Keratinocyte (primary cell): ENCODE data around the gene UBE2F. TPM values are rescaled to one million over a fixed set of nuclear protein-coding genes. Genes with fewer than 3 reads are reported as not detected.
"Not testable (repeated sequence)": the region's sequence is repeated elsewhere in the genome, so short reads cannot be mapped to it uniquely, and the experiment has no call there.

Source experiments
- DNase-seq: peaks from one replicate; pipeline ENCODE4 v3.0.0-alpha.2; 2011; ENCODE audit warnings: low read depth, missing footprints, low spot score
- FAIRE-seq: peaks from 2 replicates; lab custom pipeline; 2011; peaks lifted over from hg19 to GRCh38; lab: Jason Lieb, UNC
- H2AFZ ChIP-seq: 2 replicates; pipeline ENCODE4 v1.6.0; 2012; ENCODE audit warnings: low read length, control low read depth, inconsistent platforms; ENCODE audit not compliant: control insufficient read depth
- H3K27ac ChIP-seq: 2 replicates; pipeline ENCODE4 v1.5.1; 2011; ENCODE audit warnings: low read length; ENCODE audit not compliant: control insufficient read depth, insufficient read depth
- H3K27me3 ChIP-seq: 3 replicates; pipeline ENCODE4 v1.6.0; 2011; ENCODE audit warnings: low read length; ENCODE audit not compliant: control insufficient read depth, insufficient read depth; ENCODE audit errors: extremely low read depth
- H3K36me3 ChIP-seq, 2 experiments: 2 replicates in 1 of 2; 3 replicates in 1 of 2; pipeline ENCODE4 v1.5.1; 2011; ENCODE audit warnings: low read length in 2 of 2, mild to moderate bottlenecking in 1 of 2; ENCODE audit not compliant: control insufficient read depth in 2 of 2, insufficient read depth in 2 of 2; ENCODE audit errors: extremely low read depth in 1 of 2
- H3K4me1 ChIP-seq: 3 replicates; pipeline ENCODE4 v1.5.1; 2011; ENCODE audit warnings: low read length; ENCODE audit not compliant: control insufficient read depth, insufficient read depth; ENCODE audit errors: extremely low read depth
- H3K4me2 ChIP-seq: 3 replicates; pipeline ENCODE4 v1.6.0; 2011; ENCODE audit warnings: low read depth, low read length; ENCODE audit not compliant: control insufficient read depth, insufficient read depth; ENCODE audit errors: extremely low read depth
- H3K4me3 ChIP-seq, 3 experiments: fragments of 200-600 bp in 1 of 3; sonication (generic) in 1 of 3; 2 replicates in 2 of 3; 3 replicates in 1 of 3; pipeline ENCODE4 v1.5.1; 2011 to 2016; ENCODE audit warnings: low read length in 3 of 3, mild to moderate bottlenecking in 3 of 3, control low read depth in 2 of 3, inconsistent platforms in 1 of 3, low read depth in 1 of 3, mixed read lengths in 1 of 3, mixed run types in 1 of 3, moderate library complexity in 1 of 3; ENCODE audit not compliant: control insufficient read depth in 2 of 3, insufficient read depth in 2 of 3; ENCODE audit errors: extremely low read depth in 1 of 3
- H3K79me2 ChIP-seq: 2 replicates; pipeline ENCODE4 v1.6.0; 2012; ENCODE audit warnings: low read length; ENCODE audit not compliant: control insufficient read depth, insufficient read depth
- H3K9ac ChIP-seq: 3 replicates; pipeline ENCODE4 v1.6.0; 2011; ENCODE audit warnings: low read length; ENCODE audit not compliant: control insufficient read depth, insufficient read depth; ENCODE audit errors: extremely low read depth
- H3K9me1 ChIP-seq: 3 replicates; pipeline ENCODE4 v1.6.0; 2011; ENCODE audit warnings: low read length; ENCODE audit not compliant: control insufficient read depth, insufficient read depth; ENCODE audit errors: extremely low read depth
- H3K9me3 ChIP-seq: 2 replicates; pipeline ENCODE4 v1.5.1; 2012; ENCODE audit warnings: low read depth, low read length; ENCODE audit not compliant: control insufficient read depth
- H4K20me1 ChIP-seq: 3 replicates; pipeline ENCODE4 v1.6.0; 2011; ENCODE audit warnings: low read length; ENCODE audit not compliant: control insufficient read depth, insufficient read depth; ENCODE audit errors: extremely low read depth
- EZH2 ChIP-seq: IDR thresholded peaks from one replicate; pipeline ENCODE4 v1.6.1; 2012; ENCODE audit warnings: inconsistent platforms, mild to moderate bottlenecking, low read length, moderate library complexity
- dilution Hi-C: fragments of 300-500 bp; cut with MboI; formaldehyde crosslinking; loops from one replicate; pipeline ENCODE4 v1.7.0; 2020; ENCODE audit warnings: low sequenced_read_pairs; ENCODE audit not compliant: extremely low pct_ligation_motif_present
- polyA plus RNA-seq, 5 experiments: library from polyadenylated mRNA; depleted of rRNA in 3 of 5; stranded (reverse) in 3 of 5; stranded (forward) in 1 of 5; unstranded in 1 of 5; fragments of >200 nt; gene quantifications; 1 replicate in 1 of 5; 2 replicates in 3 of 5; 3 replicates in 1 of 5; pipeline versions ENCODE4 v1.2.1 to v1.2.3, GENCODE V29; 2011 to 2012; ENCODE audit warnings: missing spikeins in 2 of 5, low read depth in 1 of 5, low replicate concordance in 1 of 5
- TF ChIP-seq, protein P1 (sequence below), 3 experiments: IDR thresholded peaks in 1 of 3; conservative IDR thresholded peaks in 1 of 3; optimal IDR thresholded peaks in 1 of 3; 2 replicates in 2 of 3; 3 replicates in 1 of 3; pipeline versions ENCODE3 to v1.5.1; 2011; ENCODE audit warnings: low read length in 3 of 3, mild to moderate bottlenecking in 3 of 3, moderate library complexity in 2 of 3, control low read depth in 1 of 3, inconsistent platforms in 1 of 3; ENCODE audit not compliant: insufficient read depth in 2 of 3; ENCODE audit errors: extremely low read depth in 1 of 3

UBE2F gene
- polyA plus RNA-seq, 1 donor (not counting 4 experiments of a cell fraction or from before 2014, with no cell fraction given), result 95.6 TPM

DNA sequence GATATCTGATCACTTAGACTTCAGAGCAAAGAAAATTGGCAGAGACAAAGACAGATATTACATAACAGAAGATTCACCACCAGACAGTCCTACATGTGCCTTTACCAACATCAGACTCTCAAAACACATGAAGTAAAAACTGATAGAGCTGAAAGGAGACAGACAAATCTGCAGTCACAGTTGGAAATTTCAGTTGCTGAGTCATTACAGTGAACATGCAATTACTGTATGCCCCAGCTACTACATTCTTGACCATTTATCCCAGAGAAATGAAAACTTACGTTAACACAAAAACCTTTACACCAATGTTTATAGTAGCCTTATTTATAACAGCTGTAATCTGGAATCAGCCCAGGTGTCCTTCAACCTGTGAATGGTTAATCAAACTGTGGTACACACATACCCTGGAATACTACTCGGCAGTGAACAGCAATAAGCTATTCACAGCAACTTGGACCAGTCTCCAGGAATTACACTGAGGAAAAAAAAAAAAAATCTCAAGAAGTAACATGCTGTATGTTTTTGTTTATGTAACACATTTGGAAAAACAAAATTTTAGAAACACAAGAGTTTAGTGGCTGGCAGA is 86.5 kb downstream of the UBE2F start:
- H3K27ac ChIP-seq, result no peak overlapping the region
- H2AFZ ChIP-seq, result no peak overlapping the region
- no peaks in the 10 kb centered on the region for H3K4me1 ChIP-seq
- H3K9ac ChIP-seq, result no peak overlapping the region
- no peak overlapping the region for H3K4me3 ChIP-seq
- TF ChIP-seq EZH2, result no peak
- TF ChIP-seq, protein P1, sequence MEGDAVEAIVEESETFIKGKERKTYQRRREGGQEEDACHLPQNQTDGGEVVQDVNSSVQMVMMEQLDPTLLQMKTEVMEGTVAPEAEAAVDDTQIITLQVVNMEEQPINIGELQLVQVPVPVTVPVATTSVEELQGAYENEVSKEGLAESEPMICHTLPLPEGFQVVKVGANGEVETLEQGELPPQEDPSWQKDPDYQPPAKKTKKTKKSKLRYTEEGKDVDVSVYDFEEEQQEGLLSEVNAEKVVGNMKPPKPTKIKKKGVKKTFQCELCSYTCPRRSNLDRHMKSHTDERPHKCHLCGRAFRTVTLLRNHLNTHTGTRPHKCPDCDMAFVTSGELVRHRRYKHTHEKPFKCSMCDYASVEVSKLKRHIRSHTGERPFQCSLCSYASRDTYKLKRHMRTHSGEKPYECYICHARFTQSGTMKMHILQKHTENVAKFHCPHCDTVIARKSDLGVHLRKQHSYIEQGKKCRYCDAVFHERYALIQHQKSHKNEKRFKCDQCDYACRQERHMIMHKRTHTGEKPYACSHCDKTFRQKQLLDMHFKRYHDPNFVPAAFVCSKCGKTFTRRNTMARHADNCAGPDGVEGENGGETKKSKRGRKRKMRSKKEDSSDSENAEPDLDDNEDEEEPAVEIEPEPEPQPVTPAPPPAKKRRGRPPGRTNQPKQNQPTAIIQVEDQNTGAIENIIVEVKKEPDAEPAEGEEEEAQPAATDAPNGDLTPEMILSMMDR (optimal IDR thresholded peaks at IDR 0.05 in 1 of 3, IDR thresholded peaks at IDR 0.05 in 1 of 3, conservative IDR thresholded peaks at IDR 0.05 in 1 of 3; ENCODE audit: extremely low read depth in 1 of 3, insufficient read depth in 2 of 3, low read length in 3 of 3), result no peak
- DNase-seq, result no peak
- no peak overlapping the region for H3K4me2 ChIP-seq
- no peak for FAIRE-seq
- no peaks in the 10 kb centered on the region for H3K27me3 ChIP-seq
- no peaks in the 10 kb centered on the region for H3K36me3 ChIP-seq
- dilution Hi-C loops, result no loop called here
- H3K9me3 ChIP-seq, result no peaks in the 10 kb centered on the region
- no peaks in the 10 kb centered on the region for H4K20me1 ChIP-seq
- no peaks in the 10 kb centered on the region for H3K79me2 ChIP-seq
- no peaks in the 10 kb centered on the region for H3K9me1 ChIP-seq

DNA sequence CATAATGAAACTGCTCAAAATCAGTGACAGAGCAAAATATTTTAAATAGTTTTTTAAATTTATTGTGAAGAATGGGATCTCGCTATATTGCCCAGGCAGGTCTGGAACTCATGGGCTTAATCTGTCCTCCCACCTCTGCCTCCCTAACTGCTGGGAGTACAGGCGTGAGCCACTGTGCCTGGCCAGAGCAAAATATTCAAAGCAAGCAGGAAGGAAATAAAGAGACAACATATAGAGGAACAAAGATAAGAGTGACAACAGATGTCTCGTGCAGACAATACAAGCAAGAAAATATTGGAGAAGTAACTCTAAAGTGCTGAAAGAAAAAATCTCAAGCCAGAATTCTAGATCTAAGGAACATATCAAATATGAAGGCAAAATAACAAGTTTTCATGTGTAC is 89.0 kb downstream of the UBE2F start:
- no peak overlapping the region for H2AFZ ChIP-seq
- peaks cover 3% of the 10 kb centered on the region for H3K79me2 ChIP-seq
- H3K4me2 ChIP-seq, result no peak overlapping the region
- DNase-seq (no peak), FAIRE-seq (no peak)
- H3K4me1 ChIP-seq, result peaks cover 7% of the 10 kb centered on the region
- H3K9me3 ChIP-seq, result no peaks in the 10 kb centered on the region
- no peaks in the 10 kb centered on the region for H3K36me3 ChIP-seq
- TF ChIP-seq EZH2, result no peak
- TF ChIP-seq, protein P1 (optimal IDR thresholded peaks at IDR 0.05 in 1 of 3, IDR thresholded peaks at IDR 0.05 in 1 of 3, conservative IDR thresholded peaks at IDR 0.05 in 1 of 3; ENCODE audit: extremely low read depth in 1 of 3, insufficient read depth in 2 of 3, low read length in 3 of 3), result no peak
- dilution Hi-C loops, result no loop called here
- no peak overlapping the region for H3K4me3 ChIP-seq
- no peaks in the 10 kb centered on the region for H3K27me3 ChIP-seq
- H3K27ac ChIP-seq, result no peak overlapping the region
- no peak overlapping the region for H3K9ac ChIP-seq
- H4K20me1 ChIP-seq, result no peaks in the 10 kb centered on the region
- no peaks in the 10 kb centered on the region for H3K9me1 ChIP-seq

DNA sequence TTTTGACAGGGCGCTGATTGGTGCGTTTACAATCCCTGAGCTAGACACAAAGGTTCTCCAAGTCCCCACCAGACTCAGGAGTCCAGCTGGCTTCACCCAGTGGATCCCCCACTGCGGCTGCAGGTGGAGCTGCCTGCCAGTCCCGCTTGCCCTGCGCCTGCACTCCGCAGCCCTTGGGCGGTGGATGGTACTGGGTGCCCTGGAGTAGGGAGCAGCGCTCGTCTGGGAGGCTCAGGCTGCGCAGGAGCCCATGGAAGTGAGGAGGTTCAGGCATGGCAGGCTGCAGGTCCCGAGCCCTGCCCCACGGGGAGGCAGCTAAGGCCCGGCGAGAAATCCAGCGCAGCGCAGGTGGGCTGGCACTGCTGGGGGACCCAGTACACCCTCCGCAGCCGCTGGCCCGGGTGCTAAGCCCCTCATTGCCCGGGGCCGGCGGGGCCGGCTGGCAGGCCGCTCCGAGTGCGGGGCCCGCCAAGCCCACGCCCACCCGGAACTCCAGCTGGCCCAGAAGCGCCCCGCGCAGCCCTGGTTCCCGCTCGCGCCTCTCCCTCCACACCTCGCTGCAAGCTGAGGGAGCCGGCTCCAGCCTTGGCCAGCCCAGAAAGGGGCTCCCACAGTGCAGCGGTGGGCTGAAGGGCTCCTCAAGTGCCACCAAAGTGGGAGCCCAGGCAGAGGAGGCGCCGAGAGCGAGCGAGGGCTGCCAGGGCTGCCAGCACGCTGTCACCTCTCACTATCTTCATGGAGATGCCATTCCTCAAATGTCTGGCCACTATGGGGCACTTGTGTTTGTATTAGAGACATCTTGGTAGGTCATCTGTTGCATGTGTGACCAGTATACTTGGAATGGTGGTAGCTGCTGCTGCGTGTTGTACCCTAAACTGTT is 91.1 kb downstream of the UBE2F start:
- FAIRE-seq, H3K27ac ChIP-seq, DNase-seq, H3K27me3 ChIP-seq, H3K9me3 ChIP-seq, H3K9ac ChIP-seq, H3K4me2 ChIP-seq, H4K20me1 ChIP-seq, H2AFZ ChIP-seq, H3K36me3 ChIP-seq, H3K4me3 ChIP-seq, H3K9me1 ChIP-seq, dilution Hi-C loops: not testable (repeated sequence)
- H3K4me1 ChIP-seq, result peaks cover 13% of the 10 kb centered on the region
- H3K79me2 ChIP-seq, result peaks cover 13% of the 10 kb centered on the region
